NCI-H146 treated with DMSO at 0.1 percent for 48 hours (cell line): ENCODE measurements around the gene PPP2R1B.

Source experiments
- DNase-seq: peaks from one replicate; lab custom pipeline; 2025; ENCODE audit not compliant: unreplicated experiment; lab: John Stamatoyannopoulos, UW

The PPP2R1B gene

GRCh38 chr11:111749646-111750045 lies 16.5 kb downstream of the PPP2R1B start:
- DNase-seq = no peak

GRCh38 chr11:111748035-111748804 lies 18.0 kb downstream of the PPP2R1B start:
- no peak for DNase-seq

DNA sequence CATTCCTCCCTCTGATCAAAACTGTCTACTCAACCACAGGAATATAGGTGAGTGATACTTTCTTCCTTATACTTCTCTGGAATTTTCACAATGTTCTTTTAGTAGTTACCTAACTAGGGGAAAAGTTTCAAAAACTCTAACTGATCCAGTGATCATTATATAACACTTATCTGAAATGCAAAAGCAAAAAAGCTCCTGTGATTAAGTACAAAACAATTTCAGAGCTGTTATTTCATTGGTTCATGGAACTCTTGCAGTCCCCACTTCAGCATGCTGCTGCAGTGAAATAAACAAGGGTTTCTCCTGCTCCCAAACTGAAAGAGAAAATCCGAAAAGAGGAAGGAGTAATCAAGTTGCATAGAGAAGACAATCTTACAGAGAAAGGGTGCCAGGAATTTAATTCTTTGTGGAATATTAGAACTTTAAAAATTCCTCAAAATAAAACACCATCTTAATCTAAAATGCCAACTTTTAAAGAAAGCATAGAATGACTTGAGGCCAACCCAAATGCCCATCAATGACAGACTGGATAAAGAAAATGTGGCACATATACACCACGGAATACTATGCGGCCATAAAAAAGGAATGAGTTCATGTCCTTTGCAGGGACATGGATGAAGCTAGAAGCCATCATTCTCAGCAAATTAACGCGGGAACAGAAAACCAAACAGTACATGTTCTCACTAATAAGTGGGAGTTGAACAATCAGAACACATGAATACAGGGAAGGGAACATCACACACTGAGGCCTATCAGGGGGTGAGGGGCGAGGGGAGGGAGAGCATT lies 20.3 kb downstream of the PPP2R1B start:
- DNase-seq = no peak

GRCh38 chr11:111743700-111744099 lies 22.5 kb downstream of the PPP2R1B start:
- no peak for DNase-seq

GRCh38 chr11:111741751-111742150 lies 24.4 kb downstream of the PPP2R1B start:
- no peak for DNase-seq

GRCh38 chr11:111739299-111739698 lies 26.9 kb downstream of the PPP2R1B start:
- no peak for DNase-seq

- no peak for DNase-seq
Observed at GRCh38 chr11:111737444-111738210, 28.6 kb downstream of the PPP2R1B start.

DNA sequence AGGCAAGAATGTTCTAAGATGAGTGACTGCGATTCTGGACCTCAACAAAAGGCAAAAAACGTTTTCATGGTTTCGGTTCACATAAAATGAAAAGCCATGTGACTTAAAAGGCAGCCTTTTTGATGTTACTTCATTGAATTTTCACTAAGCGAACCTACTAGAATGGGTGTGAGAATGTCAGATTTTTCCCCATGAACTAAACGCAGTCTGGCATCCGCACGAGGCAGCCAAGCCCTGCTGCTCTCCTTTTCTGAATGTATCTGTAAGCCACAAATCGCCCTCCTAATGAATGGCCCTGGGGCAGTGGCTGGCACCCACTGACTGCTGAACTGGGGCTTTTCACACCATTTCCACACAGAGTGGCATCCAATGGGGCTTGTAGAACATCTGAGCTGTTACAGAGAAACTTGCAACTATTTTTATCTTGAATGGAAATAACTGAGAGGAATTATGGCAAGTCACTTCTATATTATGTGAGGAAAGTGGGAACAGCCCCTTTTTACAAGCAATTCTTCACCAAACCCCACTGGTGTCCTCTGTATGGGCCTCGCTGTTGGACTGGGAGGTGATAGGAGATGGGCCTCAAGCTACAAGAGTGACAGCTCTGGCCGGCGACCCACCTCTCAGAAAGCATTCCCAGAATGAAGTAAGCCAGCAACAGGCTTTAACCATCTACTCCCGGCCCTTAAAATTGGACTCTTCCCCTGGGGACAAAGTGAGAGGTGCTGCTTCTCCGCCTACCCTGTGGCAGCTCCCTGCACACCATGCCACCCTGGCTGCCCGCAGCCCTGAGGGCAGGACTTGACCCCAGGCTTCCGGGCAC lies 29.4 kb downstream of the PPP2R1B start:
- DNase-seq = no peak

GRCh38 chr11:111736181-111736590 lies 30.0 kb downstream of the PPP2R1B start:
- no peak for DNase-seq

DNA sequence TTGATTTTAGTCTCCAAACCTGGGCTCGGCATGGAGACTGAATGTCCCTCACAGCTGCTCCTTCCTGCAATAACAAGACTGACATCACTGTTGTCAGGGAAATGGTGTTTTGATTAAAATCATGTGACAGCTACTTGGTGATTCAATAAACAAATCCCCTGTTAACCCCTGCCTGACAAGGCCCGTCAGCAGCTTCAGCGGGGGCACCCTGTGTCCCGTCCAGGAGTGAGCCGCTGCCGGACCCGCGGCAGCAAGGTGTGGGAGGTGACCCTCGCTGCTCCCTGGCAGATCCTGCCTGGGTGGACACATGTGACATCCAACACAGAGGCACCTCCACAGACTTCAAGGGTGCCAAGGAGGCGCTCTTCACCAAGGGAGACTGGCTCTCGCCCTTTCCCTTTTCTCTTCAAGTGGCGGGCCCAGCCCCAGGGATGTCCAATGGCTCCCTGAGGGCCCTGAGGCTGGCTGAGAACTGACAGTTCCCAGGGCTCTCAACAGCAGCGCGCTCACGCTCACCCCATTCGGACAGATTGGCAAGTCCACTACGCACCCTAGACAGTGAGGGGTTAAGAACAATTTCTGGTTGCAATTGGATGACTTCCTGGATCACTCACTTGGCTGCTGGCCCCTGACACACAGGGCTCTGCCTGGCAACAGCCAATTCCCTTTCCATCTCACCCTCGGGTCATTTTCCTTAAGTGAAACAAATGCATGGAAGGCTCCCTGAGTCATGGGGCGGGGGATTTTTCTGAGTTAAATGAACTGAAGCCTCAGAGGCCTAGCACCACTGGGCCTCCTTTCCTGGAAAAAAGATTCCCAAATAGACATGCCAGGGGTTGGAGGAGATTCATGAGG lies 30.7 kb downstream of the PPP2R1B start:
- no peak for DNase-seq

- no peak for DNase-seq
Observed at GRCh38 chr11:111734954-111735261, 31.3 kb downstream of the PPP2R1B start.

GRCh38 chr11:111734101-111734953 lies 31.9 kb downstream of the PPP2R1B start:
- no peak for DNase-seq

DNA sequence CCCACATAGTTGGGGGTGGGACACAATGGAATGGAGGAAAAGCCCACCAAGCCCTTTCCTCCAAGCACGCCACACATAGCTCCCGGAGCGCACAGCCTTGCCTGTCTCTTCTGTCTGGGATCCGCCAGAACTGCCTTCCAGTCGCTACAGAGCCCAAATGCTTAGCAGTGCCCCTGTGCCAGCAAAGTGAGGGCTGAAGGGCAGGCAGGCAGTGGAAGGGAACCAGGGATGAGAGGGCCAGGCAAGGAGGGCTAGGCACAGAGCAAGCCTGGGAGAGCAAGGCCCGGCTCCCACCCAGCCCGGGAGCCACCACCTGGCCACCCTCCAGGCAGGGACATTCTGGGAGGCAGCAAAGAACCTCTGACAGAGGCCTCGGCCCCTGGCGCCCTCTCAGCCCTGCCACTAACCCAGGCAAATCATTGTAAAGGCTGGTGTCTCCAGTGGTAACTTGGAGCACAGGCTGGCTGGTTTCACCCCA lies 32.5 kb downstream of the PPP2R1B start:
- DNase-seq = no peak

DNA sequence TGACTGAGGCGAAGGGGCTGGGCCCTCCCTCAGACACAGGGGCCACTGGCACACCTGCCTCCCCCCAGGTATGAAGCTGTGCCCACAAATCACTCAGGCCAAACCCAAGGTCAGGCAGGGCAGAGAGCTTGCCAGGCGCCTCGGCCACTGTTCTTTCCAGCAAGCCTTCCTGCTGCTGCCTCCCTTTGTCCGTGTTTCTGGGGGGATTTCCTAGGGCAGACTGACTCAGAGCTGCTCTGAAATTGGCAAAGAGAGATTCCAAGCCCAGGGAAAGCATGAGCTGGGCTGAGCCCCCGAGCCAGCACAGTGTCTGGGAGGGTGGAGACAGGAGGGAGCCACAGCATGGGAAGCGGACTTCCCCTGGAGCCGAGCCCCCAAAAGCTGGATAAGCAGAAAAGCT lies 33.2 kb downstream of the PPP2R1B start:
- no peak for DNase-seq

- DNase-seq = no peak
Observed at GRCh38 chr11:111731821-111732220, 34.4 kb downstream of the PPP2R1B start.

GRCh38 chr11:111730871-111731591 lies 35.2 kb downstream of the PPP2R1B start:
- DNase-seq = no peak

DNA sequence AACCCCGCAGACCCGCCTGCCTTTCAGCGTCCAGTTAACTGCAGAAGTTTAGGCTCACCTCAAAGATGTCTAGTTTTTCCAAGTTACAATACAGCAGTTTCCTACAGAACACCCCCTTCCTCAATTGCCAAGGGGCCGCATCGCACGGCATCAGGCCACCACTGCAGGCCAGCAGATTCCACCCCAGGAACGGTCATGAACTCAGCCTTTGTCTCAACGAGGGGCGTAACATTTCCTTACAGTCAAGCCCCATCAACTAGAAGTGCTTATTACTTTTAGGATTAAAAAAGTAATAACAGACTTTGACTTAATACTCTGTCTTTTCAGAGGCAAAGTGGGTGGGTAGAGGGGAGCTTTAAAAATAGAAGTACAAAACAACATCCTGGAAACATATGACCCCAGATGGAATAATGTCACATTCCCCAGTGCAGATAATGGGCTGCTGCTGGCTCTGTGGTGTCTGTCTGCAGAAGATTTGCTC lies 36.3 kb downstream of the PPP2R1B start:
- DNase-seq = no peak
